Measurements from ENCODE around the gene MYZAP. TPM values are rescaled to one million over a fixed set of nuclear protein-coding genes. Genes with fewer than 3 reads are reported as not detected.

The MYZAP gene
- polyA plus RNA-seq, 2 of the 4 experiments (the other 2 are of a cell fraction) = 1.2 to 2.4 TPM

DNA sequence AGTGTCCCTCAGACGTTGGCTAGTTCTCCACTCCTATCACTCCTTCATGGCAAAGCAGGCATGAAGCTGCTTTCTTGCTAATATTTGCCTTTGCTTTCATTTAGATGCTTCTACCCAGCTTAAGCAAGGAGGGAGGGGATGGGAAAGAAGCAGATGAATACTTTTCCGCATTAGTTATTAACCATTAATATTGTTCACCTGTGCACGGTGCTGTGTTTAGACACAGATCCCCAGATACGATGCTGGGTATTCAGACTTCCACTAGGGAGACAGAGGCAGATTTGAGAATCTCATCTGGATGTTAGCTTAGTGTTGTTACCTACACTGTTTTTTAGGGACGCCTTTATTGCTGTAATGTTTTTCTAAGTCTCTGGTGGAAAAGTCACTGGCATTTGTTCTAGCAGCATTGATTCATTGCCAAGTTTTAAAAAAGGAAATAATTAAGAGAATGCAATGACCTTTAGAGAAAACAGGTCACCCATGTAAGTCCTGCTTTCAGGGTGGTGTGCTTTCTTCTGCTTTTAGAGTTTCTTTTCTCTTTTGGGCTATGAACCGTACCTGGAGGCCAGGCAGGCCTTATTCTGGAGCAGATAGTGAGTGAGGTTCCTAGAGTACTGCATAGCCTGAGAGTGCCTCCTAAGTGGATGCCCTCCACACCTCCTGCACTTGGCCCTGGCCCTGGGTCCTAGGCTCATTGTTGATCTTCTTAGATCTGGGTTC is 55.5 kb downstream of the MYZAP start:
- no peak overlapping the region for H3K4me3 ChIP-seq
- ChIA-PET CTCF (interaction anchor here (0.8 to 2.5 kb wide), 6 partner anchors 9 to 423 kb away, joined by 3 to 9 read pairs (median 5); no protein-coding TSS in a partner anchor), POLR2A (interaction anchor here (0.5 kb wide), 1 partner anchor 16 kb away, joined by 5 read pairs; no protein-coding TSS in a partner anchor)
- 66% methylated on average over 6 of the region's 6 CpGs for WGBS (ENCODE audit: missing lambda C conversion rate)
- TF ChIP-seq JUNB (IDR thresholded peaks at IDR 0.05) (no peak), MAZ (IDR thresholded peaks at IDR 0.05; ENCODE audit: borderline replicate concordance, low read depth, low read length) (no peak), RAD21 (conservative IDR thresholded peaks at IDR 0.05 in 1 of 2, IDR thresholded peaks at IDR 0.05 in 1 of 2) (no peak)
- TF ChIP-seq, protein P1, sequence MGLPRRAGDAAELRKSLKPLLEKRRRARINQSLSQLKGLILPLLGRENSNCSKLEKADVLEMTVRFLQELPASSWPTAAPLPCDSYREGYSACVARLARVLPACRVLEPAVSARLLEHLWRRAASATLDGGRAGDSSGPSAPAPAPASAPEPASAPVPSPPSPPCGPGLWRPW (IDR thresholded peaks at IDR 0.05) = no peak
- H3K4me2 ChIP-seq = no peak overlapping the region
- FAIRE-seq (no peak), ATAC-seq (no peak), DNase-seq (ENCODE audit: low read depth in 1 of 2, low spot score in 1 of 2) (no peak)
- no peaks in the 10 kb centered on the region for H3K4me1 ChIP-seq
- H3K9me3 ChIP-seq = no peaks in the 10 kb centered on the region
- no peak overlapping the region for H3K27ac ChIP-seq

- Histone ChIP-seq H3K27ac (no peak overlapping the region), H3K4me1 (no peaks in the 10 kb centered on the region), H3K4me3 (no peak overlapping the region), H3K4me2 (no peak overlapping the region), H3K9me3 (no peaks in the 10 kb centered on the region)
- ChIA-PET CTCF (interaction anchor here (1.1 to 2.5 kb wide), 2 partner anchors 17 to 422 kb away, joined by 4 to 9 read pairs; no protein-coding TSS in a partner anchor), POLR2A (interaction anchor here (0.5 kb wide), 1 partner anchor 16 kb away, joined by 5 read pairs; no protein-coding TSS in a partner anchor)
- no peak for FAIRE-seq
- no peak for ATAC-seq
- 68% methylated on average over 3 of the region's 3 CpGs for WGBS (ENCODE audit: missing lambda C conversion rate)
- TF ChIP-seq, protein P2, sequence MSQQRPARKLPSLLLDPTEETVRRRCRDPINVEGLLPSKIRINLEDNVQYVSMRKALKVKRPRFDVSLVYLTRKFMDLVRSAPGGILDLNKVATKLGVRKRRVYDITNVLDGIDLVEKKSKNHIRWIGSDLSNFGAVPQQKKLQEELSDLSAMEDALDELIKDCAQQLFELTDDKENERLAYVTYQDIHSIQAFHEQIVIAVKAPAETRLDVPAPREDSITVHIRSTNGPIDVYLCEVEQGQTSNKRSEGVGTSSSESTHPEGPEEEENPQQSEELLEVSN (IDR thresholded peaks at IDR 0.05; ENCODE audit: borderline replicate concordance, low read depth) = no peak
- no peak for TF ChIP-seq REST (IDR thresholded peaks at IDR 0.05)
- TF ChIP-seq CBX8 (IDR thresholded peaks at IDR 0.05) = no peak
- no peak for TF ChIP-seq RCOR1 (IDR thresholded peaks at IDR 0.05; ENCODE audit: low read depth, low read length)
- TF ChIP-seq FOSB (CRISPR knock-in tag; IDR thresholded peaks at IDR 0.05) = no peak
- no peak for TF ChIP-seq MAZ (IDR thresholded peaks at IDR 0.05; ENCODE audit: borderline replicate concordance, low read depth, low read length)
- no peak for TF ChIP-seq HEYL (CRISPR knock-in tag; IDR thresholded peaks at IDR 0.05)
- TF ChIP-seq HOXA7 (CRISPR knock-in tag; IDR thresholded peaks at IDR 0.05) = no peak
- TF ChIP-seq ZC3H11A (IDR thresholded peaks at IDR 0.05) = no peak
- DNase-seq (ENCODE audit: low read depth in 1 of 2, low spot score in 1 of 2) = no peak
These were observed 56.1 kb downstream of the MYZAP start for GRCh38 chr15:57647791-57648130.

GRCh38 chr15:57649138-57649537 is 57.4 kb downstream of the MYZAP start:
- Histone ChIP-seq H3K4me3 (no peak overlapping the region), H3K27ac (no peak overlapping the region), H3K4me1 (no peaks in the 10 kb centered on the region), H3K9me3 (no peaks in the 10 kb centered on the region), H3K4me2 (no peak overlapping the region)
- ChIA-PET POLR2A (no interaction called here), CTCF (interaction anchor here (1.4 kb wide), 1 partner anchor 14 kb away, joined by 3 read pairs; no protein-coding TSS in a partner anchor)
- DNase-seq (ENCODE audit: low read depth in 1 of 2, low spot score in 1 of 2) (no peak), FAIRE-seq (no peak), ATAC-seq (no peak)
- no peak for TF ChIP-seq TFCP2L1 (CRISPR knock-in tag; IDR thresholded peaks at IDR 0.05)
- TF ChIP-seq MYC (IDR thresholded peaks at IDR 0.05; ENCODE audit: borderline replicate concordance, low read length) = no peak
- TF ChIP-seq HOXB13 (CRISPR knock-in tag; IDR thresholded peaks at IDR 0.05; ENCODE audit: low read depth) = no peak
- no peak for TF ChIP-seq NPAS2 (CRISPR knock-in tag; IDR thresholded peaks at IDR 0.05; ENCODE audit: borderline replicate concordance)
- no peak for TF ChIP-seq ZNF302 (CRISPR knock-in tag; IDR thresholded peaks at IDR 0.05)
- TF ChIP-seq FOXS1 (CRISPR knock-in tag; IDR thresholded peaks at IDR 0.05) = no peak
- no peak for TF ChIP-seq NFE2L2 (conservative IDR thresholded peaks at IDR 0.05; ENCODE audit: low read length)
- no peak for TF ChIP-seq FOSB (CRISPR knock-in tag; IDR thresholded peaks at IDR 0.05)
- TF ChIP-seq MAZ (IDR thresholded peaks at IDR 0.05; ENCODE audit: borderline replicate concordance, low read depth, low read length) = no peak
- TF ChIP-seq GATA3 (IDR thresholded peaks at IDR 0.05; ENCODE audit: borderline replicate concordance) = no peak
- no peak for TF ChIP-seq POLR2A (IDR thresholded peaks at IDR 0.05; ENCODE audit: low read length)
- TF ChIP-seq, protein P3, sequence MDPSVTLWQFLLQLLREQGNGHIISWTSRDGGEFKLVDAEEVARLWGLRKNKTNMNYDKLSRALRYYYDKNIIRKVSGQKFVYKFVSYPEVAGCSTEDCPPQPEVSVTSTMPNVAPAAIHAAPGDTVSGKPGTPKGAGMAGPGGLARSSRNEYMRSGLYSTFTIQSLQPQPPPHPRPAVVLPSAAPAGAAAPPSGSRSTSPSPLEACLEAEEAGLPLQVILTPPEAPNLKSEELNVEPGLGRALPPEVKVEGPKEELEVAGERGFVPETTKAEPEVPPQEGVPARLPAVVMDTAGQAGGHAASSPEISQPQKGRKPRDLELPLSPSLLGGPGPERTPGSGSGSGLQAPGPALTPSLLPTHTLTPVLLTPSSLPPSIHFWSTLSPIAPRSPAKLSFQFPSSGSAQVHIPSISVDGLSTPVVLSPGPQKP (IDR thresholded peaks at IDR 0.05; ENCODE audit: low read depth, low read length) = no peak
- no peak for TF ChIP-seq ZFP36 (IDR thresholded peaks at IDR 0.05; ENCODE audit: borderline replicate concordance, partially characterized antibody)
- 83% methylated on average over 3 of the region's 3 CpGs for WGBS (ENCODE audit: missing lambda C conversion rate)
